HG02970 (cell line): ENCODE data around the gene BCL2.
A peak's percentile ranks its signal among the peaks of the same experiment; 100 is the strongest.

ENCODE experiments used
- ATAC-seq: cut with Tn5 transposase; IDR thresholded peaks from one replicate; pipeline ENCODE4 v1.9.1; 2021; ENCODE audit warnings: mild to moderate bottlenecking, moderate library complexity, moderate number of reproducible peaks; ENCODE audit not compliant: unreplicated experiment, low FRiP score

The BCL2 gene

DNA sequence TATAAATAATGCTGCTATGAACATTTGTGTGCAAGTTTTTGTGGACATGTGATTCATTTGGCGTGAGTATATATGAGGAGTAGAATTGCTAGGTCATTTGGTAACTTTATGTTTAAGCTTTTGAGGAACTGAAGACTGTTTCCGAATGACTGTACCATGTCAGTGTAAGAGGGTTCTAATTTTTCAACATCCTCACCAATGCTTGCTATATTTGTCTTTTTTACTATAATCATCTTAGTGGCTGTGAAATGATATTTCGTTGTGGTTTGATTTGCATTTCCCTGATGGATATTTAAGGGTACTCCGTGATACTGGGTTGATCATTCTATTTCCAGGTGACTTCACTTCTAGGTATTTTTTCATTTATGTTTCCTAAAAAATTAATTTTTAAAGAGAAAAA, 241.1 kb downstream of the BCL2 start:
- peak; percentile 81 for ATAC-seq

DNA sequence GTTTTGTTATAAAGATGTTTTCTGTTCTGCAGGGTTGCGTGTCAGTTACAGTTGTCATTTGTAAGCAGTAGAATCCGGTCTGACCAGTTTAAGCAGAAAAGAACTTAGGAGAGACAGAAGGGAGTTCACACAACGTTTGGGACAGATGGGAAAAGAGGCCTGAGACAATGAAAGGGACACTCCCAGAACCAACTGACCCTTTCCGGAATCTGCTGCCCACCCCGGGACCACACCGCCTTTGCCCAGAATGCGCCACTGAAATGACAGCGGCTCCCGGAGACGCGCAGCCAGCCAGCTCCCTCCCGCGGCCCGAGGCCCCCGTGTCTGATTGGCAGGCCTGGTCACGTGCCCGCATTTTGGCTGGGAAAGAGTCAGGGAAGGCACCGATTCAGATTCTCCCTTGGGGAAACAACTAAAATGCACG, 244.6 kb downstream of the BCL2 start:
- ATAC-seq: no peak

DNA sequence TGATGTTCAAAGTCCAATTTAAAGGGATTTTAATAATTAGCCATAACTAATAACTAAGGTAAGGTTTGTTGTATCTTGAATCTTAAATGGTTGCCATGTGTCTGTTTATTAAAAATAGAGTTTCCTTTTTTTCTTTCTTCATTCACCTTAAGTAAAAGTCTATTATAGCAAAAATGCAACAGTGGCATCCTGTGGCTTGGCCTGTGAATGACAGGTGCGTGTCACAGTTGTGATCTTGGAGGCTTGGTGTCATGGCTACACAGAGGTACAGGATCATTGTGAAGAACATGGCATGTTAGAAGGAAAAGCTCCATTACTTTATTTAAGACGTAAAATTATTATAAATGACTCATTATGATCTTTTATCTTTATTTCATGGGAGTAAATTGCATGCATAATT, 246.1 kb downstream of the BCL2 start:
- no peak for ATAC-seq
